Kidney capillary endothelial cell (primary cell): ENCODE measurements around the gene METTL16.

Source experiments
- DNase-seq: peaks from one replicate; pipeline ENCODE4 v3.0.0-alpha.2; 2018; ENCODE audit warnings: low spot score

METTL16 gene

DNA sequence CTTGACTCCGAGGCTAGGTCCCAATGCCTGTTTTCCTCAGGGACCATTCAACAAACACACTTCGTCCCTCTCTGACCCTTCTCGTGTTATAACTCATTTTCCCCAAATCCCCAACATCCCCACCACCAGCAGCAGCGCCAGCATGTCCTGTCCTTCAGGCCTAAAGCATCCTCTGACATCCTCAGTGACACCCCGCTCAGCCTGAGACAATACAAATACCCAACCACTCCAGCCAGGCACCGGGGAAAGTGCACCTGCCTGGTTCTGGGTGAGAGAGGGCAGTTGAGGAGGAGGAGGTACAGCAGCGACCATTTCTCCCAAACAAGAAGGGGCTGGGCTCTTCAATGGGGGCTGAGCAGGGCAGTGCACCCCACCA is 115.5 kb downstream of the METTL16 start:
- DNase-seq, result no peak

DNA sequence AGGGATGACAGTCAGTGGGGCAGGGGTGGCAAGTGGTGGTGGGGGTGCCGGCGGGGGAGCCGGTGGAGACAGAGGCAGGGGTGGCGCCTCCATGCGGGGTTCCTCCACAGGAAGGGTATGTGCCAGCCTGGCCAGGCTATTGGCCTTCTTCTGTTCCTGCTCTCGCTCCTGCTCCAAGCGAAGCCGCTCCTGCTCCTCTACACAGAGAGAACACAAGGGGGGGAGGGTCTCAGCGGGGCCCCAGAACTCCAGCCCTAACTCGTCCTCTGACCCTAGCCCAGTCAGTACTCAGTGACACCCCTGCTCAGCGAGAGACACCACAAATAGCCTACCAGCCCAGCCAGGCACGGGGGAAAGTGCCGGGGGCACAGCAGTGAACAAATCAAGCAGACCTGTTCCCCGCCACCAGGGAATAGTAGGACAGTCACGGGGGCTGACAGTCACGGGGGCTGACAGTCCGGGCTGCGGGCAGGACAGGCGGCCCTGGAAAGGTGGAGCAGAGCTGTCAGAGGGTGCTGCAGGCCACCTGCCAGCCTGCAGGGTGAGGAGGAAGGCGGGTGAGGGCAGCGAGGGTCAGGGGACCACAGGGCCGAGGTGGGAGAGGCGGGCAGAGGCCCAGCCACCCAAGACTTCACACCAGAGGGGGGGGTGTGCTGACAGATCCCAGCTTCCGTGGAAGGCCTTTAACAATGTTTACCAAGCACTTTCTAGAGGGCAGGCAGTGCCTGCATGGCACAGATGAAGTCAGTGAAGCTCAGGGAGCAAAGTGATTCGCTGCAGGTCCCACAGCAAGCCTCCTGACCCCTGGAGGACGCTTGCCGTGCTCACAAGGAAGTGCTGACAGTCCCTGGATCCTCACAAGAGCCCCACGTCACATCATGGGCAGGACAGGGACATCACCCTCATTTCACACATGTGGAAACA is 116.2 kb downstream of the METTL16 start:
- DNase-seq, result peak; percentile 58

DNA sequence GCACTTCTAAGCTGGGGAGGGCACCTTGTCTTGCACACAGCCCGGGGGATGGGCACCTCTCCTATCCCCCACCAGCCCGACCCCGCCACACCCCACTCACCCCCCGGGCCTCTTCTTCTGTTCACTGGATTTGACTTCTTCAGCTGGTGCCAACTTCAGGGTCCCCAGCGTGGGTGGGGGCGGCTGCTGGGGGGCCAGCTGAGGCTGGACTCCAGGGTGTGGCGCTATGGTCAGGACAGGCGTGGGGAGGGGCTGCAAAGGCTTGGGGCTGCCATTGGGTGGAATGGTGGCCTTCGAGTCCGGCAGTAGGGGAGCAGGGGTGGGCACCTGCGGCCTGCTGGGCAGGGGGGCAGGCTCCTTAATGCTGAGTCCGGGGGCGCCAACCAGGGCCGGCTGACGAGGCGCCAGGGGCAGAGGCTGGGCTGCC is 116.9 kb downstream of the METTL16 start:
- no peak for DNase-seq

DNA sequence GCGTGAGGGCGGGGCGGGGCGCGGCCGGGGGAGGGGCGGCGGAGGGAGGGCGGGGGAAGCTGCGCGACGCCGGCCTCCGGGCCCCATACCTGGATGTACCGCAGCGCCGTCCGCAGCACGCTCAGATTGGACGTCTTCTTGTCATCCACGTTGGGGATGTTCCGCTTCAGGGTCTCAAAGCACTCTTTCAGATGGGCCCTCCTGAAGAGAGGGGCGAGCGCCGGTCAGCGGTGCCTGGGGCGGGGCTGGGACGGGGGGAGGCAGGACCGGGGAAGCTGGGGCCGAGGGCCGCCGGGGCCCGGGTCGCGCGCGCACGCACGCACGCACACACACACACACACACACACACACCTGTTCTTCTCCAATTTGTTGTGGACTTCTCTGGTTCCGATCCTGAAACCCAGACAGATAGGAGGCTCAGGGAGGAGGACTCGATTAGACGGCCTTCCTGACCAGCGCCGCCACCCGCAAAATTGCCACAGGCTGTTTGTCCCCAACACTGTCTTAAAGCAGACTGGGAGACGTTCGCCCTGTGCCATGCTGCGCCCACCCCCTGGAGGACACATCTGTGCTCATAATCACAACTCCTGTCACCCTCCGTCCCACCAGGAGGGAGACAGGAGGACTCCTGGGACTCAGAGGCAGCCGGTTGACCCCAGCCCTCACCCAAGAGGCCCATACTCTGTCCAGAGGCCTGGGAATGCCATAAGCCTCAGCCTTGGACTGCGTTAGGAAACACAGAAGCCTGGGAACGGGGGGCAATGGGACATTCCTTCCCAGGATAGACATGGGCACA is 117.5 kb downstream of the METTL16 start:
- DNase-seq, result no peak

DNA sequence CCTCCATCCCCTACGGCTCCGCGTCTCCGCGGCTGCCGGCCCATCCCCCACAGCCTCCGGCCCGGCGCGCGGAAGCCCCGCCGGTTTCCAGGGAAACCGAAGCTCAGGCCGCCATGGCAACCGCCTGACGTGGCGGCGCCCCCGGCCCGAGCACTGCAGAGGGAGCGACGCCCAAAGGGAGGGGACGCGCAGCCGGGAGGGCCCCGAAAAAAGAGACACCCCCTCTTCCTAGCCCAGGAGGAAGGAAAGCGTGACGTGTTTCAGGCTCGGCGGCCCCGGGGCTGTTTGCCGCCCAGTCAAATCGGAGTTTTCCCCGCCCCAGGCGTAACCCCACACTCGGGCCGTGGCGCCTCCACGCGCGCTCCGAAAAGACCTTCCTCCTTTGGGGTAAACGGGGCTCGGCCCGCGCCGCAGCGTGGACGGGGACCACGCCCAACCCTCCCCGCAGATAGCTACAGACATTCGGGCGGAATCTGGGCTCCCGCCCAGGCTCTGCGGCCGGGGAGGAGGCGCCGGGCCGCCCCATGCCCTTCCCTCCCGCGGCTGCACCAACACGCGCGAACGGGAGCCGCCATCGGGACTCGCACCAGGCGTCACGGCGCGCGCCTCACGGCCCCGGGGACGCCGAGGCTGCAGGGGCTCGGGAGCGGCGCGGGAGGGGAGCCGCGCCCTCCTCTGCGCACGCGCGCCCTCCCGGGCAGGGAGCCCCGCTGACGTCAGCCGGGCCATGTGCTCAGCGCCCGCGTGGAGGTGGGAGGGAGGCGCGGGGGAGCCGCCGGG is 118.3 kb downstream of the METTL16 start:
- DNase-seq, result peak; percentile 85

DNA sequence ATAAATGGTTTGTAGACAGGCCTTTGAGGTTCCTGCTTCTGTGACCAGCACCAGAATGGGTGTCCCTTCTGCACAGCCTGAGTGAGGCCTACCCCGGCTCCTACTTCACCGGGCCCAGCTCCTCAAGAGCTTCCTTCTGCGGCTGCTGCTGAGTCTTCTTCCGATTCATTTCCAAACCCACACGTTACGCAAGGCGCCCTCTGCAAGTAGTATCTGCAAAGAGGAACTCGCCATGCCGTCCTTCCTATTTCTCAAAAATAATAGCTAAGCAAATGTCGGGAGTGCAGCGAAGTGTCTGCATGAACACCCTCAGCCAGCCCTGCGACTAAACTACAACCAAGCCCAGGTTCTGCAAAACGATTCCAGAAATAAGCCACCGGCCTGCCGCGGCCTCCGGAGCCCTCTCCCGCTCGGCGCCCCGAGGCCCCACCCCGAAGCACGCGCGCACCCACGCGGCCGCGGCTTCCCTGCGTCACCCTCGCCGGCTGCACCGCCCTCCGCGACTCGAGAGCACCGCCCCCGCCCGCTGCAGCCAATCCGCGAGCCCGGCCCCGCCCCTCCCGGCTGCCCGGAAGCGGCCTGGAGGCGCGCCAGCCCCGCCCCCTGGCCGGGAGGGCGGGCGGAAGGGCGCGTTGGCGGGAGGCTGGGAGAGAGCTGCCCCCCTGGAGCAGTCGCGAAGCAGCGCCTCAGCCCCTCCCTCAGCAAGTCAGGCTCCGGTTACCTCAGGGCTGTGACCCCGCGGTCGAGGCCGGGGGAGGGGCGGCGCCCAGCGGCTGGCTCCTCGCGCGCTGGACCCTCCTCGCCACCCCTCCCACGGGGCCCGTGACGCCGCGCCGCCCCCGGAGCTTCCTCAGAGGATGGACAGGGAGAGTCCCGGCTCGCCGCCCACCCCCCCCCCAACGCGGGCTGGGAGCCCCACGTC is 119.2 kb downstream of the METTL16 start:
- DNase-seq, result peak; percentile 97

DNA sequence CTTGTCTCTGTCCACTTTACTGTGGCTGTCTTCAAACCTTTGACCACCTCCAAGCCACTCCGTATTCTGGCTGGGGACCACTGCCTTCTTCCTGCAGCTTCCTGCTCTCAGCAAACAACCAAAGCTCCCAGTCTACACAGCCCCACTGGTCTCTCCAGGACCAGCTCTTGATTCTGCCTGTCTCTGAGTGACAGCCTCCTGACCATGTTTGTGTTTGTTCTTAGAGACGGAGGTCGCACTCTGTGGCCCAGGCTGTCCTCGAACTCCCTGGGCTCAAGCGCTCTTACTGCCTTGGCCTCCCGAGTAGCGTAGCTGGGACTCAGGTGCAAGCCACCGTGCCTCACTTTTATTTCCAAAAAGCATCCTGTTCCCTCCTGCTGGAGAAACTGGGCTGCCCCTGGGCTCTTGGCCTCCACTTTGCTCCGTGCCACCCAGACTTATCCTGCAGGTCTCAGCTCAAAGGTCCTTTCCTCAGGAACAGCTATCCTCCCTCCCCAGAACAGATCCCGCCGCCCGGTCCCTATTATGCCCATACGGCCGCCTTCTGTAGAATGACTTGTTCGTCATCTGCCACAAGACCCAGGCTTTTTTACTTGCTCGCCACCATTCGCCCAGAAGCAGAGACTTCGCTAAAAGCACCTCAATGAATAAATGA is 120.0 kb downstream of the METTL16 start:
- DNase-seq, result no peak

DNA sequence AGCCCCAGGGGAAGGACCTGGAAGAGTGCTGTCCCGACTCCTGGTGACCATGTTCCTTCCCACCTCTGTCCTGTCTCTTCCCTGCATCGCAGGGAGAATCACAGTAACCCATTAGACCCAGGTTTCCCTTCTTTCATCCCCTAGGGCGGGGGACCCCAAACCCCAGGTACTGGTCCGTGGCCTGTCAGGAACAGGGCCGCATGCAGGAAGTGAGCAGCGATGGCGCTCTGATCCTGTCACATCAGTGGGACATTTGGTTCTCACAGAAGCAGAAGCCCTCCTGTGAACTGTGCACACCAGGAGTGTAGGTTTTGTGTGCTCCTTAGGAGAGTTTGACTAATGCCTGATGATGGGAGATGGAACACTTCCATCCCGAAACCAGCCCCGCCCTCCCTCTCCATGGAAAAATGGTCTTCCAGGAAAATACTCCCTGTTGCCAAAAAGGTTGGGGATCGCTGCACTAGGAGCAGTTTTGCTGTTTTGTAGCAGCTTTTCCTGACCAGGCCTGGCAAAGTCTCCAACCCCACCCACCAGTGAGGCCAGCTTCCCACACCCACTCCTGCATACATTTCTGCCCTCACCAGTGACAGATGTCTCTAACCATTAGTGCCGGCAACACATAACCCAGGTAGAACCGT is 121.4 kb downstream of the METTL16 start:
- no peak for DNase-seq

DNA sequence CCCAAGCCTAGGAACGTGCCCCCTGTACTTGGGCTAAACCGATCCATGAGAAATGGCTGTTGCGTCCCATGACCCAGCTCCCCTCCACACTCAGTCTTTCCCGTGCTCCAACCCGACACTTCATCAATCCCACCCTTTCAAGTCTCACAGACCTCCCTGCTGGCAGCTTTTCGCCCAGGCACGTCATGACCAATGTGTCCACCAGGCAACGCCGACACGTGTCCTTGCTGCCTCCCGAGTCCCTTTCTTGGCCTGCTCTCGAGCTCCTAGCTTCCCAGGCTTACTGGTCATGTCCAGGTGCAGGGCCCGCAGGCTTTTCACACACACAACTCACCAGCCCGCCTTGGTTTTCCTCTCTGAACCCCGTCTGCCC is 123.0 kb downstream of the METTL16 start:
- DNase-seq, result no peak

DNA sequence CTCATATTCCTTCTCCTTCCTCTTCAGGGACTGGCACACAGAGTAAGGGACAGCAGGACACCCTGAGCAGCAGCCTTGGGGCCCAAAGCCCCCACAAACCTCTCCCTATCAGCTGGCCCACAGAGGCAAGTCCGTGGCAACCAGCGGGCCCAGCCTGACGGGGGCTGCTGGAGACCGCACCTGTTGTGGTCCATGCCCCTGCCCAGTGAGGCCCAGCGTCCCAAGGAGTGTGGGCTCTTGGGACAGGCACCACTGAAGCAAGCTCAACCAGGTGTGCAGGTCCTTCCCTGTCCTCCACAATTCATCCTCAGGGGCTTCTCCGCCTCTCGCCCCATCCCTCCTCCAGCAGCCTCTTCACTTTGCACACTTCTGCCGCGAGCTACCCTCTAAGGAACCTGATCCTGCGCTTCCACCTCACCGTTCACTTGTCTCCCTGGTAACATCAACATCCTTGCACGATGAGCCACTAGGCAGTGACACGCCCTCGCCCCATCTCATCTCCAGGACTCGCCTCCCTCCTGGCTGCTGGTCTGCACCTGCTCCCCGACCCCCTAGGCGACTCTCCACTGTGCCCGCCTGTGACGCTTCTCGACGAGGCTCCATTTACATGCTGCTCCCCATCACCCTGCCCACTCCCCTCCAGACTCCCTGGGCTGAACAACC is 123.5 kb downstream of the METTL16 start:
- DNase-seq, result no peak

DNA sequence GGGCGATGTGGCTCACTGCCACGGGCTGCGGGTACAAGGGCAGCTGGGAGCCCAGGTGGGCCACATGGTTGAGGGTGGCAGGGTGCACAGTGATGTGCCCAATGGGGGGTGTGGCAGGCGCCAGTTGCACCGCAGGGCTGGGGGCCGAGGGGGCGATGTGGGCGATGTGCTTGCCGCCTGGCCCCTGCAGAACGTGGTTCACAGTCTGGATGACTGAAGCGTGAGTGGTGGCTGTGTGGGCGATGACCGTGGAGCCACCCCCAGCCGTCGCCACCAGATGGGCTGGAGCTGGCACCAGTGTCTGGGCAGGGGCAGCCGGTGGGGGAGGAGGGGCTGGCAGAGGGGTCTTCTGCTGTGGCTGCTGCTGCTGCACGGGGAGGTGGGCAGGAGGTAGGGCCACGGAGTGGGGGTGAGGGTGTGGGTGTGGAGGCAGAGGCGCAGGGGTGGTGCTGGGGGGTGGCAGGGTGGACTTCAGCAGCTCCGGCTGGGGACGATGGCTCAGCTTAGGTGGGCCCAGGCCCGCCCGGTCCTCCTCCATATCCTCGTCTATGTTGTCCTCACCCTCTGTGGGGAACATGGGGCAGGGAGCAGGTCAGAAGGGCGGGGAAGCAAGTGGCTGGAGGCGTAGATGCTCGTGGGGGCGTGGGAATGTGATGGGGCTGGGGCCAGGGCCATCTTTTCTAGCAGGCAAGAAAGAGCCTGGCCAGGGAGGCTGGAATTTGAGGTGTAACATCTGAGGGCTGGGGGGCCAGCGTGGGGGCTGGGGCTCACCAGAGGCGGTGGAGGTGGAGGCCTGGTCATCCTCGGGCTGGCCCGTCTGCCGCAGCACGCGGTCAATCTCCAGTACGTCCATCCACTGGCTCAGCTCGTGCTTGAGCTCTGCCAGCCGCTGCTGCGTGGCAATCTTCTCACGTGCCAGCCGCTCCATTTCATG is 124.3 kb downstream of the METTL16 start:
- DNase-seq, result no peak

DNA sequence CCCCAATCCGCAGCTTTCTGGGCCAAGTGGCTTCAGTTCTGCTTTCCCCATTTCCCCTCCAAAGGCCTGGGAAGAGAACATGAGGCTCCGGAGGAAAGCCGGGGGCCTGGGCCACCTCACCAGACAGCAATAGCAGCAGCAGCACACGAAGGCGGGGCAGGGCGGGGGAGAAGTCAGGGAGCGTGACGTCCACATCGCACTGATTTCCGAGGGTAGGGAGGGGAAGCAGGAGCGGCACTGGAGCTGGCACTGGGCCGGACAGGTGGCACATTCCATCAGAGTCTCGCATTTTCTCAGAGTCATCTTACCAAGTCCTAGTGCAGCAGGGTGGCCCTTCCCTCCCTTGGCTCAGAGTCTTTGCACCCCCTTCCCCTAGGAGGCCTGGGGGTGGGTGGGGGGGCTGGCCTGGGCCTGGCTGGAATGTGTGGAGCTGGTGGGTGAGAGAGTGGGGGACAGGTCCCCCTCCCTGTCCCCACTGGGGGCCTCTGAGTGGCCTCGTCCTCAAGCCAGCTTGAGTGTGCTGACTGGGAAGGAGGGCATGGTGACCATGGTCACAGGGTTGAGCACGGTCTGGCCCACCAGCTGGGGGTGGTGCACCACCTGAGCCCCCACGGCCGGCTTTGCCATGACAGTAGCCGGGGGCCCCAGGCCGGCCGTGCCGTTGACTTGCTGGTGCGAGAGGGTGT is 125.1 kb downstream of the METTL16 start:
- no peak for DNase-seq

DNA sequence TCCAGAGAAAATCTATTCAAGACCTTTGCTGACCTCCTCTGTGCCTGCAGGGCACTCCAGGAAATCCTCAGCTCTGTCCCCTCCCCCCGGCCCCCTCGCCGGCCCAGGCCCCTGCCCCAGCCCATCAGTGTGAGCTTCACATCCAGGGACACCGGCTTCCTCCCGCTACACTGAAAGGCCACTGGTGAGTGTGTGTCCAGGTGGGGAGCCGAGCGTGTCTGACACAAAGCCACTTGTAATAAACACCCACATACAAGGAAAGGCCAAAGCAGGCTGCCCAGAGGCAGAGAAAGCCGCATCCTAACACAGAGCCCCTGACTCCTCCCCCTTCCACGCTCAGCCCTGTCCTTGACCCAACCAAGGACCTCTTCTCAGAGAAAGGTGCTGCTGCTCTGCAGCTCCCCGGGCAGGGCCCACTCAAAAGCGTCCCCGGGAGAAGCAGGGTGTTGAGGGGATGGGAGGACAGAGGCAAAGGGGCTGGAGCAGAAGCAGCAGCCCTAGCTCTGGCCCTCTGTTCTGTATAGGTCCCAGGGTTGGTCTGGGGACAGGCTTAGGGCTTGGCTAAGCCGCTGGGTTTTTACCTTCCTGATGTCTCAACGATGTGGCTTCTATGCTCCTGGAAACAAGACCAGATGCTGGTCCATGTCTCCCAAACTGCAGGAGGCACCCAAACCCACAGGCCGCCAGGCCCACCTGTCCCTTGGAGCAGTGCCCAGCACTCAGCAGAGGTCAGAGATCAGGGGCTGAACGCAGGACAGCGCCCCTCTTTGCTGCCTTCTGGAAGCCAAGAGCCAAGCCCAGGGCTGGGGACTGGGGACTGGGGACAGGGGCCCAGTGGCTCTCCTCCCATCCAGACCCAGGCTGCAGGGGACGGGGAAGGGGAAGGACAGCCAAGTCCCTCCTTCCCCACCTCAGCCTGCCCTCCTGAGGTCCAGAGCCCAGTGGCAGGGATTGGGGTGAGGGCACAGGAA is 126.2 kb downstream of the METTL16 start:
- DNase-seq, result no peak

DNA sequence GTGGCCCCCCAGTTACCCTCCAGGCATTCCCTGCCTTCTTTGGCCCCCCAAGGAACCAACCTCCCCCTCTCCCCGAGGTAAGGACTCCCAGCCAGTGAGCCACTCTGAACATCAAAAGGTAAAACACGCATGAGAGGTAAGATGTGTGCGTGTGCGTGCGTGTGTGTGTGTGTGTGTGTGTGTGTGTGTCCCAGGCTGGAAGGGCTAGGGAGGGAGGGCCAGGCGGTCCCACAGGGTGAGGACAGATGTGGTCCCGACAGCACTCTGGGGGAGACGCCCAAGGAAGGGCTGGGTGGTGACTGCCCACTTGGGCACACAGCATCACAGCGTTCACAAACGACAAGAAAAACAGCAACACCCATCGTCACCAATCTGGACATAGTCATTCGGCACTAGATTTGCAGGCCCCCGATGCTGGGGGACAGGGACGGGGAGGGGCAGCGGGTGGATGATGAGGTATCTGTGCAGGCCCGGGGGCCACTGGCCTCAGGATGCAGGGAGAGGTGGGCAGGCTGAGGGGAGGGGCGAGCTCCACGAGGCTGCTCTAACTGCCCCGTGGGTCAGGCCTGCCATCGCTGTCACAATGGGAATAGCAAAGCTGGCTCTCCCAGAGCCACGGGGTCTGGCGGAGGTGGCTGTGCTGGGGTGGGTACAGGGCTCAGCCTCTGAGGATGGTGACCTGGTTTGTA is 127.1 kb downstream of the METTL16 start:
- no peak for DNase-seq

DNA sequence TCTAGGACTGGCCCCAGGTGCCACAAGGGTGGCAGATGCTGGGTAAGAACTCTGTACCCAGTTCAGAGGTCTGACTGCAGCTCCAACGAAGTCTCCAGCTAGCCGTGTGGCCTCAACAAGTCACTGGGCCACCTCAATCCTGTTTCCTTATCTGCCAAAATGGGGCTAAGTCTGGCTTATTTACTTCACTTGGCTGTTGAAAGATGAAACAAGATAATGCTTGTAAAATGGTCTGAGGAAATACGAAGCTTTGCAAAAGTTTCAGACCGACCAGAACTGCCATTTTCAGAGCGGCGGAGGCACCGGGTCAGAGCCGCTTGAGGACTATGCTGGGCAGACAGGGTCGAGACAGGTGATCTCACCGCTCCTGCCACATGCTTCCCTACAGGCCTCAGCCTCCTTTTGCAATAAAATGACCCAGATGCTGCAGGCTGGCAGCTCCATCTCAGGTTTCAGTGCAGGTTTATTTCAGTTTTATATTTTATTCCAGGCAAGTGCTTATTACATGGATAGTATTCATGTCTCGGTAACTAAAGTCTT is 128.0 kb downstream of the METTL16 start:
- no peak for DNase-seq
